Activated CD4-positive, alpha-beta T cell treated with anti-CD3 and anti-CD28 coated beads, Interleukin-2, amount 50 U/mL, for 1 hour (primary cell): ENCODE results near the gene FBL.
"Not testable (repeated sequence)": the region's sequence is repeated elsewhere in the genome, so short reads cannot be mapped to it uniquely, and the experiment has no call there.

Experiments
- DNase-seq: peaks from one replicate; pipeline ENCODE4 v3.0.0-alpha.2; 2020

FBL gene

DNA sequence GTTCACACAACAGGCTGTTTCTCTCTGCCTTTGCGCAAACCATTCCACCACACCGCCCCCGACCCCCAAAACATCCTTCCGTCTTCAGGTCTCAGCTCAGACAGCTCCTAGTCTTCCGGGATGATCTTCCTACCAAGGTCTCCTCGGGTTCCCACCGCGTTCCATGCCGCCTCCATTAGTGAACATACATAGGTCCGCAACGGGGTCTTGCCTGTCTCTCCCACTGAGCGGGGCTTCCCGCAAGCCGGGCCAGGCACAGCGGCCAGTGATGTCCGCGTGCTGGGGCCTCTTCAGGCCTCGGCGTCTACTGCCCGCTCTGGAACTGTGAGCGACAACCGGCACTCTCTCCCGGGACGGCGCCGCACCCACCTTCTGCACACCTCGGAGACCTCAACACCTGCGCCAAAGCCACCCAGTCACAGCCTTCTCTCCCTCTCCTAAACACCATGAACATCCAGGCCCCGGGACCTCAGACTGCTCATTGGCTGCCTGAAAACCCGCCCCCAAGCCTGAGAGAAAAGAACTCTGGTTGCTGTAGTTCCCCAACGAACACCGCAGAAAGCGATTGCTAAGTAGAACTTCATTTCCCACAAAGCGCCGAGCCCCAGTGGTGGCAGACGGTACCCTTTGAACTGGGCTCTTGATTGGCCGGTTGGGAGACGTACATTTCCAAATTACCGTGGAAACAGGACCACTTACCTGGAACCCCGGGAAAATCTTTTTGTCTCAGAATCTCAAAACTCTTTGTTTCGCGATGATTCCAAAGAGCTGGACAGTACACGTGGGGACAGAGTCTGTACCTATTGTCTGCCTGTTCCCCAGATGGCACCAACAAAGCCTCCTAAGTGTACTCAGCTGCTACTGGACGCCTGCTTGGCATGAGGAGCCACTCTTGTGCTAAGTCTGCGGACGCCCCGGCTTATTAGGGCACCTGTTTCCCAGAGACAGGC lies 21.8 kb downstream of the FBL start:
- peak; percentile 88 for DNase-seq

DNA sequence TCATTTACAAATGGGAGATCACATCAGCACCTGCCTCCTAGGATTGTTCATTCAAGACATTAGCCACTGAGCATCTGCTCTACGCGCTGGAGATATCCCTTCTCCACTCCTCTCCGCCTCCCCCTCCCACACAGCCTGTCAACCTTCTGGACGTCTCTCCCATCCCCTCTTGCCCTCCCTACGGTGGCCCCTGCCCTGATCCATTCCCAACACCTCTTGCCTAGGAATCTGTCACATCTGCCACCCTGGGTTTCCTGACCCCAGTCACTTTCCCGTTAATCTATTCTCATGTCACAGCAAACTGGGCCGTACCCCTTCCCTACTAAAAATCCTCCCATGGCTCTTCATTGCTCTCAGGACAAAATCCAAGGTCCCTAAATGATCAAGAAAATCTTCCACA lies 22.5 kb downstream of the FBL start:
- no peak for DNase-seq

DNA sequence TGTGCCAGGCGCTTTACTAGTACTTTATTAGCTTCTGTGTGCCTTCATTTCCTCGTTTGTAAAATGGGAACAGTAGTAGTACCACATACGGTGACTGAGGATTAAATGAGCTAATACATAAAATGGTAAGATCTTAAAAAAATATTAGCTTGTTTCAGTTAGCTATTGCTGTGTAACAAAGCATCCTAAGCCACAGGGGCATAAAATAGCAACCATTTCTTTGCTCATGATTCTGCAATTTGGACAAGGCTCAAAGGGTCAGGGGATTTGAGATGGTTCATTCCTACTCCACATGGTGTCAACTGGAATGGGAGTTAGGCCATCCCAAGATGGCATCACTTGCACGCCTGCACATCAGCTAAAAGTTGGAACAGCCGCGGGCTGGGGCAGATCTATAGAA lies 25.5 kb downstream of the FBL start:
- no peak for DNase-seq

DNA sequence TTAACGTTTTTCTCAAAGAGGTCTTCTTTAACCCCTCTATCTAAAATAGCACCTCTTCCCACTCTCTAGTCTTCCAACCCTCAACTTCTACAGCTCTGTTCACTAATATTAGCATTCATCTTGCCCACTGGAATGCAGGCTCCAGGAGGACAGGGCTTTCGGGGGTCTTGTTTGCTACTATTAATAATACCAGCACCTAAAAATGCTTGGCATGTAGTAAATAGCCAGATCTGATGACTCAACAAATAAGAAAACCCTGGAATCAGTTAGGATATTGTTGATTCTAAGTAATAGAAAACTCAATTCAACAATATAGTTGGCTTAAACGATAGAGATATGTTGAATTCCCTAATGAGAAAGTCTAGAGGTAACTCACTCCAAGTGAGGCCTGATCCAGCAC lies 26.4 kb downstream of the FBL start:
- no peak for DNase-seq

DNA sequence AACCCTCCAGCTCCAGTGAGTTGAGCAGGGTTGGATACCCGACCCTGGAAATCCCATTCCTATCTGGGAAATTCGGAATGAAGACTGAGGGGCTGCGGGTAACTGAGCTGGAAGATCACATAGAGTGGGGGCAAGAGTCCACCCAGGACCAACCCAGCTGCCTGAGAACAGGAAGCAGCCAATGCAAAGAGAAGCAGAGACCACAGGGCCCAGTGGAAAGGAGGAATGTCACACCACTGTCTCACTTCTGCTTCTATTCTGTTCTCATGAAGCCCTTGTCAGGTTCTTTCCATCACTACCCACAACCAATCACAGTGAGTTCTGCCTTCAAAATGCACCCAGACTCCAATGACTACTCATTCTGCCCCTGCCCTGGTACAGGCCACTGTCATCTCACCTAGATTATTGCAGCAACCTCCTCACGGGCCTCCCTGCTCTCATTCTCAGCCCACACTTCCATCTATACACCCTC lies 27.5 kb downstream of the FBL start:
- no peak for DNase-seq

DNA sequence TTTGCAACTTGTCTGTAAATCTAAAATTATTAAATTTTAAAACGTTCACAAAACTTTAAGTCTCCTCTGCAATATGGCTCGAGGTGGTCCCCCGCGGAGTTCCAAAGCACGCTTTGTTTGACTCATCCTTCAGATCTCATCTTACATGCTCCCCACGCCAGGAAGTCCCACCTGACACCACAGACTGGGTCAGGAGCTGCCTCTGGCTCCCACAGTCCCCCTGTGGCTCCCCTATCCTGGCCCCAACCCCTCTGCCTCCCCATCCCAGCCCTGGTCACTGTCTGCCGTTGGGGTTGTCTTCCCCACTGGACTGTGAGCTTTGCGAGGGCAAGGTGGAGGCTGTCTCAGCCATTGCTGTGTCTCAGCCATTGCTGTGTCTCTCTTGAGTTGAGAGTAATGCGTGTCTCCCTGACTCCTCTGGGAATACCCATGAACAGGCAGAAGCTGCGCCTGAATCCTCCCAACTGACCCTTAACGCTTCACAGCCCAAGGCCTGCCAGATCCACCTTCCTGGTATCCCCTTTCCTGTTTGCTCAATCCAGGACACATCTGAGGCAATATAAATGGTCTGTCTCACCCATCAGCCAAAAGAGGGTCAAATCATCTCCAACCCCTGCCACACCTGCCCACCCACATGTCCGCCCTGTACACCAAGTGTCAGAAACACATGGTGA lies 28.2 kb downstream of the FBL start:
- no peak for DNase-seq

DNA sequence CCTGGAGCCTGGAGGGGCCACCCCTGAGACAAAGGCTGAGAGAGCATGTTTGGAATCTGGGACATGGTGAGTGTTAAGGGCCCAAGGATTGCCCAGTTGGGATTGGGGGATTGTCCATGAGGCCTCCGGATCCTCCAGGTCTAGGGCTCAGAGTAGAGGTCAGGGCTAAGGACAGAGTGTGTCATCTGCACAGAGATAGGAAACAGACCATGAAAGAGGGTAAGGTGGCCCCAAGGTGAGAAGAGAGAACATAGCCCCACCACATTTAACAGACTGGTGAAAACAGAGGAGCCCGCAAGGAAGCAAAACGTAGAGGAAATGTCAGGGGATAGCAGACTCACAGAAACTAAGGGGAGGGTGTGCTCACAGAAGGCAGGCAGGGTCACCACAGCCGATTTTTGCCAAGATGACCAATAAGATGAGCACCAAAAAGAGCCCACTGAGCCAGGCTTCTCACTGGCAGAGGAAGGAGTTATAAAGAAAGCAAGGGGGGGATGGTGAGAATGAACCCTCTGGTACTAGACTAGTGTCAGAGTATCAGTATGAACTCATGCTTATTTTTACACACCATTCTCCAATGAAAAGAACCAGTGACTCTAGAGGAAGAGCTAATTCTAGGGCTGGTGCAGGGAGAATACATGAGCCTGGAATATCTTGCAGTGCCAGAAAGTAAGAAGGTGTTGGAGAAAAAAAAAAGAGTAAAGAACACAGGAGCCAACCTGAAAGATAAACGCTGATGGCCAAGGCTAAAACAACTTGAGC lies 29.7 kb downstream of the FBL start:
- no peak for DNase-seq

DNA sequence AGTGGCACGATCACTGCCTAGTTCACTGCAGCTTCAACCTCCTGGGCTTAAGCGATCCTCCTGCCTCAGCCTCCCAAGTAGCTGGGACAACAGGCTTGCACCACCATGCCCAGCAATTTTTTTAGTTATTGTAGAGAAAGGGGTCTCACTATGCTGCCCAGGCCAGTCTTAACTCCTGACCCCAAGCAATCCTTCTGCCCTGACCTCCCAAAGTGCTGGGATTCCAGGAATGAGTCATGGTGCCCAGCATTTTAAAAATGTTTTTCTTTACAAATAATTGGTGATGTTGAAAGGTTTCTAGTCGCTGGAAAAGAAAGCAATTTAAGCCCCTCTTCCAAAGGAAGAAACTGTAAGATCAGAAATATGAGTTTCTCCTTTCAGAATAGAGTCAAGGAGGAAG lies 31.6 kb downstream of the FBL start:
- DNase-seq = no peak

DNA sequence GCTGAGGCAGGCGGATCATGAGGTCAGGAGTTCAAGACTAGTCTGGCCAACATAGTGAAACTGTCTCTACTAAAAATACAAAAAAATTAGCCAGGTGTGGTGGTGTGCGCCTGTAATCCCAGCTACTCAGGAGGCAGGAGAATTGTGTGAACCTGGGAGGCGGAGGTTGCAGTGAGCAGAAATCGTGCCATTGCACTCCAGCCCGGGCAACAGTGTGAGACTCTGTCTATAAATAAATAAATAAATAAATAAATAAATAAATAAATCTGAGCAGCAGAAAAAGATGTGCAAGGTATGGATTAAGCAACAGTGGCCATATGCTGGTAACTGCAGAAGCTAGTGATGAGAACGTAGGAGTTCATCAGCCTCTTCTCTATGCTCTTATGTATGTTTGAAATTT lies 32.1 kb downstream of the FBL start:
- not testable (repeated sequence) for DNase-seq

DNA sequence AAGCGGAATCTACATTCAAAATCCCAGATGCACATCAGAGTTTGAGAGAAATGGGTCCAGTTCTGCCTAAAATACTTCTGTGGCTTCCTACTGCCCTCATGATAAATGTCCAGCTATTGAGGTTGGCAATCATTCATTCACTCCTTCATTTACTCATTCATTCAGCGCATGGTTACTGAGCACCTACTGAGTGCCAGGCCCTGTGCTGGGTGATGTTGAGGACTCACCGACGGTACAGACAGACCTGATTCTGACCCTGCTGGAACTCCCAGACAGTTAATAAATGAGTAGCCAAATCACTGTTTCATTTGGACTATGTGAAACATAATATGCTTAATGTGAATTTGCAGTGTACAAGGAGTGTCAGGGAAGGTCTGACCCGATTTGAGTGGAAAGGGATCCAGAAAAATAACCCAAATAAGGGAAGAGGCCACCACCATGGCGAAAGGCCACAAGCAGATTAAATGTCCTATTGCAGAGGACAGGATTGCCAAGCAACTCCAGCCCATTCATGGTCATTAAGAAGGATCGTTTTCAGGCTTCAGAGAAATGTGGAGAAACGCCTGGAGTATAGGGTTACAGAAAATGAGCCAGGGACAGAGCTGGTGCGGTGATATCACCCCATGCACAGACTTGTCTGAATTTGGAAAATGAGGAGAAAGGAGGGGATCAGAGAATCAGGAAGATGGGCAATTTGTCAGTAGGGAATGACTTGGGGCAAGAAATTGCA lies 32.8 kb downstream of the FBL start:
- no peak for DNase-seq

DNA sequence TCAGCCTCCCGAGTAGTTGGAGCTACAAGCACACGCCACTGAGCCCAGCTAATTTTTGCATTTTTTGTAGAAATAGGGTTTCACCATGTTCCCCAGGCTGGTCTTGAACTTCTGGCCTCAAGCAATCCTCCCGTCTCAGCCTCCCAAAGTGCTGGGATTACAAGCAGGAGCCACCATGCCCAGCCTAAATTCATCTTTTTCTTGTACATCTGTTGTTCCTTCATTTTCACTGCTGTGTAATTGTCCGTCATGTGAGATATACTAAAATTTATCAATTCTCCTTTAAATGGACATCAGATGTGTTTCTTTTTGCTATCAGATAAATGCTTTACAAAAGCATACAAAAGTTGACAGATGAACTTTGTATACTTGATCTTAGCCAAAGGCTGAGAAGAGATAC lies 35.1 kb downstream of the FBL start:
- DNase-seq = no peak

DNA sequence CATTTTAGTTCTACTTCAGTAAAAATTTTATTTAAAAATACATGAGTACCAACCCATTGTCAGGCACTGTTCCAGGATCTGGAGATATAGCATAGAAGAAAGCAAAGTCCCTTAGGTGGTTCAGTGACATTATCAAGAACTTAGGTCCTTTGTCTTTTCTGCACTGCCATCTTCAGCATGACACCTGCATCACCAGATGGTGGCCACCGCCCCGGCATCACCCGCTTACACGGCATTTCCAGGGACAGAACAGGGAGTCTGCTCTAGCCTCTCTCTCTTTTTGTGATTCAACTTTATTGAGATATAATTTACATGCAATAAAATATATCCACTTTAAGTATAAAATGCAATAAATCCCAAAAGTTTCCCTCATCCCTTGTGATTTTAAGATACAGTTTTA lies 35.8 kb downstream of the FBL start:
- DNase-seq = no peak

DNA sequence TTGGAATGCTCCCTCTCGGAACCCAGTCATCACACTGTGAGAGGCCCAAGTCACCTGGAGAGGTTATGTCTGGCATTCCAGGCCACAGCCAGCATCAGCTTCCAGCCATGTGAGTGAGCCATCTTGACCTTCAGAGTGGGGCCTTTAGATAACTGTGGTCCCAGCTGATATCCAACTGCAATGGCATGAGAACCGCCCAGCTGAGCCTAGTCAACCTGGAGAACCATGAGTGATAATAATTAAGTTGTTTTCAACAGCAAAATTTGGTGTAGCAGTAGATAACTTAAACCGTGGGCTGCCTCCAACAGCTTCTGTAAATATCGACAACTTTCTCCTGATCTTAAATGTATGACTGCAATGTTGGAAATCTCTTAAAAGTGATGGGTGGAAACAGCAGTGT lies 36.8 kb downstream of the FBL start:
- DNase-seq = no peak

DNA sequence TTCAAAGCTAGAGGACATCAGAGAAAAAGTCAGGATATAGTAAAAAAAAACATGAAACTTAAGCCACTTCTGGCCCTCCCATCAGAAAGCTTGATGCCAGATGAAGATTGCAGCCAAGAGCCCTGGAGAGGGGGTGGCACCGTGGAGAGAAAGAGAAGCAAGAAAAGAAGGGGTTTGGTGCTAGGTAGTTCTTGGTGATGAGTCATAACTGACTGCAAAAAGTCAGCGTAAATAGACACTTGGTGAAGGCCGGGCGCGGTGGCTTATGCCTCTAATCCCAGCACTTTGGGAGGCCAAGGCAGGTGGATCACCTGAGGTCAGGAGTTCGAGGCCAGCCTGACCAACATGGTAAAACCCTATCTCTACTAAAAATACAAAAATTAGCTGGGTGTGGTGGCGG lies 37.5 kb downstream of the FBL start:
- not testable (repeated sequence) for DNase-seq

DNA sequence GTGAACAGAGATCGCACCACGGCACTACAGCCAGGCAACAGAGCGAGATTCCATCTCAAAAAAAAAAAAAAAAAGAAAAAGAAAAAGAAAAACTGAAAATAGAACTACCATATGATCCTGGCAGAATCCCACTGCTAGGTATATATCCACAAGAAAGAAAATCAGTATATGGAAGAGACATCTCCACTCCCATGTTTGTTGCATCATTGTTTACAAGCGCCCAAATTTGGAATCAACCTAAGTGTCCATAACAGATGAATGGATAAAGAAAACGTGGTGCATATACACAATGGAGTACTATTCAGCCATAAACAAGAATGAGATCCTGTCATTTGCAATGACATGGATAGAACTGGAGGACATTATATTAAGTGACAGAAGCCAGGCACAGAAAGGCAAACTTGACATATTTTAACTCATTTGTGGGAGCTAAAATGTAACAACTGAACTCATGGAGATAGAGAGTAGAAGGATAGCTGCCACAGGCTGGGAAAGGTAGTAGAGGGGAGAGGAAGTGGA lies 38.3 kb downstream of the FBL start:
- no peak for DNase-seq

DNA sequence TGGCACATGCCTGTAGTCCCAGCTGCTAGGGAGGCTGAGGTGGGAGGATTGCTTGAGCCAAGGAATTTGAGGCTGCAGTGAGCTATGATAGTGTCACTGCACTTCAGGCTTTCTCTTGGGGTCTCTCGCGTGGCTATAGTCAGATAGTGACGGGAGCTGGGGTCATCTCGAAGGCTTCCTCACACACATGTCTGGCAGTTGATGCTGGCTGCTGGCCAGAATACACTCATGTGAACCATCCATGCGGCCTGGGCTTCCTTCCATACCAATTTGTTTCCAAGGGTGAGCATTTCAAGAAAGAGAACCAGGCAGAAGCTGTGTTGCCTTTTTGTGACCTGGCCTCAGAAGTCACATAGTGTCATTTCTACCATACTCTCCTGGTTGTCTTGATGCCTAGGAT lies 41.1 kb downstream of the FBL start:
- DNase-seq = no peak

DNA sequence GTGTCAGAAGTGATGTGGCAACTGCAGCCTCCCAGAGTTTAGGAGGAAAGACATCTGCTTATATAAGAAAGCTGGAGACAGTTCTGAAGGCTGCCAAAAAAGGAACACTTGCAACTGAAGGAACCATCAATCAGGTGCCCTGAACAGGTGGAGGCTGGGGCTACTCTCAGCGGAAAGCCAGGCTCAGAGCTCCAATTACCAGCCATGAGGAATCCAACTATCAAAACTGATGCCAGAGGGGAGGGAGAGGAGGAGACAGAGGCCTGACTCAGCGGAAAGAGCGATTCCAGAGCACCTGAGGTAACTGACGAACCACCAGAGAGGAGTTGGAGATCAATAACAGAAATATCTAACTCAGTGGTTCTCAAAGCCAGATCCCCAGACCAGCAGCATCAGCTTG lies 43.2 kb downstream of the FBL start:
- no peak for DNase-seq

DNA sequence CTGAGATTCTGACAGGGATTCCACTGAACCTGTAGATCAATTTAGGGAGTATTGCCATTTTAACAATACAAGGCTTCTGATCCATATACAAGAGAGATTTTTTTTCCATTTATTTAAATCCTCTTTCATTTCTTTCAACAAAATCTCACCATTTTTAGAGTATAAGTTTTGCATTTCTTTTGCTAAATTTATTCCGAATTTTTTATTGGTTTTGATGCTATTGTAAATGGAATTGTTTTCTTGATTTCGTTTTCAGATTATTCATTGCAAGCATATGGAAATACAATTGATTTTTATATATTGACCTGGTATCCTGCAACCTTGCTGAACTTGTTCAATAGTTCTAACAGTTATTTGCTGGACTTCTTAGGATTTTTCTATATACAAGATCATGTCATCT lies 49.1 kb downstream of the FBL start:
- DNase-seq = no peak

DNA sequence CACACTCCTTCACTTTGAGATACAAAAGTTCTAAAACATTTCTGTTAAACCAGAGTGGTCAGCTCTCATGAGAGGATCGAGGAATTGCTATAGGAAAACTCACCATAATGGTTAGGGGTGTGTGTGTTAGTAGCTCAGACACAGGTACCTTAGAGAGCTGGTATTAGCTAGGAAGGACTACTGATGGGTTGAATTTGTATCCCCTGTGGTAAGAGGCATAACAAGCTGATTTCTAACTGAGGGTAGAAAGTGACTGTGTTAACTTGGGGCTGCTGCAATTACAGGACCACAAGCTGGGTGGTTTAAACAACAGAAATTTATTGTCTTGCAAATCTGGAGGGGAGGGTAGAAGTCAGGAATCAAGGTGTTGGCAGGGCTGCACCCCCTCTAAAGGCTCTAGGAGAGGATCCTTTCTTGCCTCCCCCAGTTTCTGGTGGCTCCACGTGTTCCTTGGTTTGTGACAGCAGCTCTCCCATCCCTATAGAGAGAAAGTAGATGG lies 50.1 kb downstream of the FBL start:
- DNase-seq = no peak

DNA sequence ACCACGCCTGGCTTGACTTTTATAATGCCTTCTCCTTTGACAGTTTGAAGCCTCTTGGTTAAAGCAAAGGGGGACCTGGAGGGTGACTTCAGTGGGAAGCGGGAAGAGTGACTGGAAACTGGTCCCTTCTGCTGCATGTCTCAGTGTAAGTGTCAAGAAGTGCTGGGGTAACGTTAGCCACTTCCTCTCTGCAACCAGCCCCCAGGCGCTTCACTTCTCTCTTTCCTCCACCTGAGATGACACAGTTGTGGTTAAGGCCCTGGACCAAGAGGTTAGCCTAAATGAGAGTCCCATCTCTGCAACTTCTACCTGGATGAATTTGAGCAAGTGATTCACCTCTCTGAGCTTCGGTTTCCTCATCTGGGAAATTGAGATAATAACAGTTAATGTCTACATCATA lies 51.2 kb downstream of the FBL start:
- no peak for DNase-seq

DNA sequence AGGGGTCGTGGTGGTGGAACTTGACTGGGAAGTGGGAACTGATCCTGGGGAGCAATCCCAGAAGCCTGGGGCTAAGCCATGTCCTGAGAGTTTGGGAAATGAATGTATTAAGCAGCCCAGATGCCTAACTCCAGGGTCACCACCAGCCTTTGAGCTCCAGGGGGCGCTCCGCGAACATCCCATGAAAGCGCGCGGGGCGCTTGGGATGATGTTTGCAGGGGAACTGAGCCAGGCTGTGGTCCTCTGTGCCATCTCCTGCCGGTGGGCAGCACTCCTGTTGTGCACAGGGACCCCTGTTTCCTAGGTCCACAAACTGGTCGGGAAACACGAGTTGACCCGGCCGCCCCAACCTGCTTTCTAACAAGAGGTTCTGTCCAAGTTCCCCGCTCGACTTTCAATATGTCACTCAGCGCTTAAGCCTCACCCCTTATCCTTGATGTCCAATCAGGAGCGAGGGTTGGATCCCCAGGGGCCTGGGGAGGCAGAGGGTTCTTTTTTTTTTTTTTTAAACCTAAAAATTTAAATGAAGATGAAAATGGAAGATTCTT lies 53.1 kb downstream of the FBL start:
- DNase-seq = peak; percentile 72

DNA sequence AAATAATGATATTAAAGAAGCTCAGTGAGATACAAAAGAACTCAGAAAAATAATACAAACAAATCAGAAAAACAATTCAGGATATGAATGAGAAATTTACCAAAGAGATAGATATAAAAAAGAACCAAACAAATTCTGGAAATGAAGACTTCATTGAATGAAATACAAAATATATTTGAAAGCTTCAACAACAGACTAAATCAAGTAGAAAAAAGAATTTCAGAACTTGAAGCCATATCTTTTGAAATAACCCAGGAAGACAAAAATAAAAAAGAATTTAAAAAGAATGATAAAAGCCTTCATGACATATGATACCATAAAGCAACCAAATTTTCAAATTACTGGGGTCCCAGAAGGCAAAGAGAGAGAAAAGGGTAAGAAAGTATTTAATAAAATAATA lies 57.9 kb downstream of the FBL start:
- DNase-seq = no peak
